Stimulated activated effector memory CD8-positive, alpha-beta T cell treated with anti-CD3 and anti-CD28 coated beads, Interleukin-12 subunit alpha, Interleukin-12 subunit beta, amount 100 ng/mL, for 72 hours (primary cell): Measurements from ENCODE around the gene FRAT1.
A peak's percentile ranks its signal among the peaks of the same experiment; 100 is the strongest.
"Not testable (repeated sequence)": the region's sequence is repeated elsewhere in the genome, so short reads cannot be mapped to it uniquely, and the experiment has no call there.

Experiments
- ATAC-seq: fragments of 150-1000 bp; cut with Tn5 transposase; 2 replicates; pipeline ENCODE4 v1.10.0; 2021
- DNase-seq, 2 donors: peaks; one replicate each; pipeline ENCODE4 v3.0.0; 2021 to 2022; ENCODE audit warnings: low spot score in 2 of 2
- H3K27ac Mint-ChIP-seq: one replicate; pipeline ENCODE4 v1.8.0; 2022; ENCODE audit warnings: mild to moderate bottlenecking, mixed read lengths
- H3K36me3 Mint-ChIP-seq: one replicate; pipeline ENCODE4 v1.8.0; 2022; ENCODE audit warnings: mild to moderate bottlenecking, mixed read lengths
- H3K4me1 Mint-ChIP-seq: one replicate; pipeline ENCODE4 v1.8.0; 2022; ENCODE audit warnings: mixed read lengths
- H3K4me3 Mint-ChIP-seq: one replicate; pipeline ENCODE4 v1.8.0; 2022; ENCODE audit warnings: mild to moderate bottlenecking, mixed read lengths
- H3K9me3 Mint-ChIP-seq: one replicate; pipeline ENCODE4 v1.8.0; 2022; ENCODE audit warnings: mixed read lengths

The FRAT1 gene, protein sequence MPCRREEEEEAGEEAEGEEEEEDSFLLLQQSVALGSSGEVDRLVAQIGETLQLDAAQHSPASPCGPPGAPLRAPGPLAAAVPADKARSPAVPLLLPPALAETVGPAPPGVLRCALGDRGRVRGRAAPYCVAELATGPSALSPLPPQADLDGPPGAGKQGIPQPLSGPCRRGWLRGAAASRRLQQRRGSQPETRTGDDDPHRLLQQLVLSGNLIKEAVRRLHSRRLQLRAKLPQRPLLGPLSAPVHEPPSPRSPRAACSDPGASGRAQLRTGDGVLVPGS

DNA sequence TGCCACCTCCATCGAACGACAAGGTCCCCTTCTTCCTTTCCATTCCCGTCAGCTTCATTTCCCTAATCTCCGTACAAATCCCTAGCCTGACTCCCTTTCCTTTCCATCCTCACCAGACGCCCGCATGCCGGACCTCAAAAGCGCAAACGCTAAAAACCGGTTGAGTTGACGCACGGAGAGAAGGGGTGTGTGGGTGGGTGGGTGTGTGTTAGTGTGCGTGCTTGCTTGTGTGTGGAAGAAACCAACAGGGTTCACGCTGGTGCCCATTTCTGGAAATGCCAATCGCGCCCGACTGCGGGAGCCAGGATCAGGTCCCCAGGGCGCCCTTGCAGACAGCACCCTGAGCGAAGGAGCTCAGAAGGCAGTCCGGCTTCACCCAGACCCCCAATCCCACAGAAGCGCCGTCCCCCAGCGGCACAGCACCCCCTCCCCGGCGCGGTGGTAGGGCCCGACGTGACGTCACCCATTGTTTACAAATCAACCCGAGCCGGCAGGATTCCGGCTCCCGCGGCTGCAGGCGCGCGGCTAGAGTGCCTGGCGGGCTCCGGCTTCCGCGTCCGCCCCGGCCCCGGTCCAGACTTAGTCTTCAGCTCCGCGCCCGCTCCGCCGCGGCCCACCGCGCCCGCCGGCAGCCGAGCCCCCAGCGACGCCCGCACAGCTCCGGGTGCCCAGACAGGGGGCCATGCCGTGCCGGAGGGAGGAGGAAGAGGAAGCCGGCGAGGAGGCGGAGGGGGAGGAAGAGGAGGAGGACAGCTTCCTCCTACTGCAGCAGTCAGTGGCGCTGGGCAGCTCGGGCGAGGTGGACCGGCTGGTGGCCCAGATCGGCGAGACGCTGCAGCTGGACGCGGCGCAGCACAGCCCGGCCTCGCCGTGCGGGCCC, at the start of gene FRAT1:
TSS of gene FRAT1 (plus strand) at position 500 of the 880 bp plus-strand sequence. CDS start at position 683, 183 bp downstream.
- Mint-ChIP-seq H3K9me3 (no peaks in the 10 kb centered on the region), H3K36me3 (peaks cover 14% of the 10 kb centered on the region), H3K27ac (peak within 1 kb of the TSS; percentile 100), H3K4me1 (peaks cover 26% of the 10 kb centered on the region), H3K4me3 (peak within 1 kb of the TSS; percentile 91)
- ATAC-seq (peak; percentile 87), DNase-seq (peak; percentile 90 to 98)

DNA sequence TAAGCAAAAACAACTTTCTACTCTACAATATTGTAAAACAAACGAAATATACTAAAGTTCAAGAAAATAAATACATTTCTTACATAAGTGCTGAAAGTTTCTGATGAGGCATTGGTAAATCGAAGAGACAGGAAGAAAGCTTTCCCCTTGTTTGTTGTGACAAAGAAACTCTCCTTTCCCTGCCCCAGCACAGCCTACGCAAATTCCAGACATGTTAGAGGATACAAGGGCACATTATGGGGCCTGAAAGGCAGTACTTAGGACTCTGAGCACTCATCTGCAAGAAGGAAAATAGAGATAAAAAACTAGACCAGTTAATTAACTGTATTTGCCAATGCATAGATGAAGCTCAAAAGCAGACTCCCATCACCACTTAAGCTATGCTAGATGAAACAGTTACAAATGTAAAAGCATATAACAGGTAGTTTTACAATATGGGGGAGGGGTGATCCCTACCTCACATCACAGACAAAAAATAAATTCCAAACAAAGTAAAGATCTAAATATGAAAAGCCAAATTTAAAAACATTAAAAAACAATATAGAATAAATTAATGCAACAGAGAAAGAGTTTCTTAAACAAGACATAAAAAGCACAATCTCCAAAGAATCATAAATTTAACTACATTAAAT, 48.4 kb upstream of the FRAT1 start:
- H3K27ac Mint-ChIP-seq: no peak overlapping the region
- no peaks in the 10 kb centered on the region for H3K9me3 Mint-ChIP-seq
- no peak overlapping the region for H3K4me3 Mint-ChIP-seq
- H3K4me1 Mint-ChIP-seq: peaks cover 11% of the 10 kb centered on the region
- no peaks in the 10 kb centered on the region for H3K36me3 Mint-ChIP-seq
- DNase-seq (no peak), ATAC-seq (no peak)

DNA sequence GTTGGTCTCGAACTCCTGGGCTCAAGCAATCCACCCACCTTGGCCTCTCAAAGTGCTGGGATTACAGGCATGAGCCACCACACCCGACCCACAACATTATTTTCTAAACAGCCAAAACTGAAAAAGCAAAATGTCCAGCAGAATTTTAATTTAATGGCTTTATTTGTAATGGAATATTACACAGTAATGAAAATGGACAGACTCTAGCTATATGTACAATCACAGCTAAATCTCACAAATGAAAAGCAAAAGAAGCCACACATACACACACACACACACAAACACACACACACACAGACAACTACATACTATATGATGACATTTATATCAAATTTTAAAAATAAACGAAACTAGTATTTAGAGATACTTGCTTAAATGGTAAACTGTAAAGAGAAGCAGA, 45.4 kb upstream of the FRAT1 start:
- no peaks in the 10 kb centered on the region for H3K4me1 Mint-ChIP-seq
- ATAC-seq (no peak), DNase-seq (no peak)
- H3K27ac Mint-ChIP-seq: no peak overlapping the region
- H3K36me3 Mint-ChIP-seq: no peaks in the 10 kb centered on the region
- no peak overlapping the region for H3K4me3 Mint-ChIP-seq
- no peaks in the 10 kb centered on the region for H3K9me3 Mint-ChIP-seq

DNA sequence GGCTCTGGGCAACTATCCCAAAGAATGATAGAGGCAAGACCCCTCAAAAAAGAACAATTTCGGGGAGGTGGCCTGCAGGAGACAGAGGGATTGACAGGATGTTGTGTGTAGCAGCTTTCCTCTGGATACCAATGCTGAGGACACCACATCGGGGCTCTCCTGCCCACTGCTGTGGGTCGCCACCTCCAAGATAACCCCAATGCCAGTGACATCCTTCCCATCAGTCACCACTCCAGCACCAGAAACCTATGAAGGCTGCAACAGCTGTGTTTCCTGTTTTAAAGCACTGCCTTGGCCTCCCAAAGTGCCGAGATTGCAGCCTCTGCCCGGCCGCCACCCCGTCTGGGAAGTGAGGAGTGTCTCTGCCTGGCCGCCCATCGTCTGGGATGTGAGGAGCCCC, 44.2 kb upstream of the FRAT1 start:
- no peaks in the 10 kb centered on the region for H3K36me3 Mint-ChIP-seq
- H3K4me1 Mint-ChIP-seq: no peaks in the 10 kb centered on the region
- H3K9me3 Mint-ChIP-seq: no peaks in the 10 kb centered on the region
- no peak overlapping the region for H3K4me3 Mint-ChIP-seq
- H3K27ac Mint-ChIP-seq: no peak overlapping the region
- no peak for DNase-seq
- ATAC-seq: no peak

DNA sequence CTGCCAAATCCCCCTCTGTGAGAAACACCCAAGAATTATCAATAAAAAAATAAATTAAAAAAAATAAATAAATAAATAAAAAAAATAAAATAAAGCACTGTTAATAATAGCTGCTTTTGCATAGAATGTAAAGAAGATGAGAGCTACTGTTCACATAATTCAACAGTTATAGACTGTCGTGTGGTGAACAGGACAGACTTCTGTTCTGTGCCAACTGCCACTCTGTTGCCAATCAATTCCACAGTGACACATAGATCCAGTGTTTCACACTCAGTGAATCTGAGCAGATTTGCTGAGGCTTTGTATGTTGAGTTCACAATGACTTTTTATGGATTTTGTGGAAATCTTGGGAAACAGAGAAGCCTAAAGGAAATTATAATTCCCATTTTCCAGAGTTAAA, 41.5 kb upstream of the FRAT1 start:
- Mint-ChIP-seq H3K9me3 (no peaks in the 10 kb centered on the region), H3K4me3 (no peak overlapping the region), H3K27ac (no peak overlapping the region), H3K36me3 (peaks cover 6% of the 10 kb centered on the region), H3K4me1 (no peaks in the 10 kb centered on the region)
- DNase-seq (no peak), ATAC-seq (no peak)

DNA sequence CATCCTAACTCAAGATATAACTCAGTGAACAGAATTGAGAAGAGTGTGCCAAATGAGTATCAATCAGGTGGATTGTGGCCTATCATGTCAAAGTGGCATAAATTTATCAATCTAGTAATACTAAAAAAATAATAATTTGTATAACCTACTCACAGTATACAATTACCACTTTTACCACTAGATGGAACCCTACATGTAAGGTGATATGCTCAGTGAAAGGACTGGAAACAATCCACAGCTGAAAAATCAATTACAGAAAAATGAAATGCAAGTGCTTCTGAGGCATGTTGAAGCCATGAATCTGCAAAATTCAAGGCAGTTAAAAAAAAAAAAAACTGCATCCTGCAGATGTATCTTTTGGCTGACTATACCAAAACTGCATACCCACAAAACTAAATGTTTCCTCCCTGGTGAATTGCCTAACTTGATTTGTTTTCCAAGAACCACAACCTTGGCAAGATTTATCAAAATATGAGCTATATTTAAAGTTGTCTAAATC, 40.5 kb upstream of the FRAT1 start:
- Mint-ChIP-seq H3K27ac (no peak overlapping the region), H3K4me3 (no peak overlapping the region), H3K9me3 (no peaks in the 10 kb centered on the region), H3K4me1 (no peaks in the 10 kb centered on the region), H3K36me3 (peaks cover 6% of the 10 kb centered on the region)
- ATAC-seq (peak; percentile 58), DNase-seq (no peak)

DNA sequence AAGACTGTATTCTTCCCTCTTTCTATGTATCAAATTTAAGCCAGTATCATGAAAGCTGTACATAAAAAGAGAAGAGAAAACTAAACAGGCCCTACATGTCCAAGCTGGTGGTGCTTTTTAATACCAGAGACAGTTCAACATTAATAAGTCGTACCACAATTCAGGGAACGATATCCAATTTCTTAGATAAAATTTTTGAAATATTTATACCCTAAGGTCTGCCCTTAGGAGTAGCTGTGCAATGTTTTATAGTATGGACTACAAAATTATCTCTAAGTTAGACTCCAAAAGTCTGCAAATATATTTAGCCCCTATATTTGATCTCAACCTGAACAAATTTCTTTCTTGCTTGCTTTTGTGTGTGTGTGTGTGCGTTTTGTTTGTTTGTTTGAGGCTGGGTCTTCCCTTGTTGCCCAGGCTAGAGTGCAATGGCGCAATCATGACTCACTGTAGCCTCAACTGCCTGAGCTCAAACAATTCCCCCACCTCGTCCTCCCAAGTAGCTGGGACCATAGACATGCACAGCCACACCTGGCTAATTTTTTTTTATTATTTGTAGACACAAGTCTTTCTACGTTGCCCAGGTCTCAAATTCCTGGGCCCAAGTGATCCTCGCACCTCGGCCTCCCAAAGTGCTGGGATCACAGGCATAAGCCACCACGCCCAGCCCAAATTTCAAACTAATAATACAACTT, 39.8 kb upstream of the FRAT1 start:
- DNase-seq (no peak), ATAC-seq (no peak)
- Mint-ChIP-seq H3K4me1 (no peaks in the 10 kb centered on the region), H3K4me3 (no peak overlapping the region), H3K27ac (no peak overlapping the region), H3K9me3 (no peaks in the 10 kb centered on the region), H3K36me3 (peaks cover 6% of the 10 kb centered on the region)

DNA sequence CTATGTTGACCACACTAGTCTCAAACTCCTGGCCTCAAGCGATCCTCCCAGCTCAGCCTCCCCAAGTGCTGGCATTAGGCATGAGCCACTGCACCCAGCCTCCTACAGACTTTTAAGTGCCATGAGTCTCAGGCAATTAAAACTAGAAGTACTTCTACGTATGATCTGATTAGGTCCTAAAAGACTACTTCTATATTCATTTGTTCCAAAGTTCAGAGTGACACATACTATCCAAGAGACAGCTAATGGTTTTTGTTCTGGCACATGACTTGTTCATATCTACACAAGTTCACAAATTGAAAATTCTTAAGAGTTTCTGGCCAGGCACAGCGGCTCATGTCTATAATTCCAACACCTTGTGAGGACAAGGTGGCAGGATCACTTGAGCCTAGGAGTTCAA, 38.3 kb upstream of the FRAT1 start:
- H3K4me3 Mint-ChIP-seq: no peak overlapping the region
- ATAC-seq (peak; percentile 55), DNase-seq (no peak)
- H3K36me3 Mint-ChIP-seq: peaks cover 8% of the 10 kb centered on the region
- no peaks in the 10 kb centered on the region for H3K4me1 Mint-ChIP-seq
- H3K9me3 Mint-ChIP-seq: no peaks in the 10 kb centered on the region
- no peak overlapping the region for H3K27ac Mint-ChIP-seq

DNA sequence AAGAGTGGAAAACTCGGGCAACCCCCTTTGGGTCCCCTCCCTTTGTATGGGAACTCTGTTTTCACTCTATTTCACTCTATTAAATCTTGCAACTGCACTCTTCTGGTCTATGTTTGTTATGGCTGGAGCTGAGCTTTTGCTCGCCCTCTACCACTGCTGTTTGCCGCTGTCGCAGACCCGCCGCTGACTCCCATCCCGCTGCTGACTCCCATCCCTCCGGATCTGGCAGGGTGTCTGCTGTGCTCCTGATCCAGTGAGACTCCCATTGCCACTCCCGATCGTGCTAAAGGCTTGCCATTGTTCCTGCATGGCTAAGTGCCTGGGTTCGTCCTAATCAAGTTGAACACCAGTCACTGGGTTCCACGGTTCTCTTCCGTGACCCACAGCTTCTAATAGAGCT, 29.0 kb upstream of the FRAT1 start:
- not testable (repeated sequence) for H3K27ac Mint-ChIP-seq, H3K9me3 Mint-ChIP-seq, H3K4me3 Mint-ChIP-seq, ATAC-seq, DNase-seq
- Mint-ChIP-seq H3K4me1 (peaks cover 25% of the 10 kb centered on the region), H3K36me3 (peaks cover 38% of the 10 kb centered on the region)

DNA sequence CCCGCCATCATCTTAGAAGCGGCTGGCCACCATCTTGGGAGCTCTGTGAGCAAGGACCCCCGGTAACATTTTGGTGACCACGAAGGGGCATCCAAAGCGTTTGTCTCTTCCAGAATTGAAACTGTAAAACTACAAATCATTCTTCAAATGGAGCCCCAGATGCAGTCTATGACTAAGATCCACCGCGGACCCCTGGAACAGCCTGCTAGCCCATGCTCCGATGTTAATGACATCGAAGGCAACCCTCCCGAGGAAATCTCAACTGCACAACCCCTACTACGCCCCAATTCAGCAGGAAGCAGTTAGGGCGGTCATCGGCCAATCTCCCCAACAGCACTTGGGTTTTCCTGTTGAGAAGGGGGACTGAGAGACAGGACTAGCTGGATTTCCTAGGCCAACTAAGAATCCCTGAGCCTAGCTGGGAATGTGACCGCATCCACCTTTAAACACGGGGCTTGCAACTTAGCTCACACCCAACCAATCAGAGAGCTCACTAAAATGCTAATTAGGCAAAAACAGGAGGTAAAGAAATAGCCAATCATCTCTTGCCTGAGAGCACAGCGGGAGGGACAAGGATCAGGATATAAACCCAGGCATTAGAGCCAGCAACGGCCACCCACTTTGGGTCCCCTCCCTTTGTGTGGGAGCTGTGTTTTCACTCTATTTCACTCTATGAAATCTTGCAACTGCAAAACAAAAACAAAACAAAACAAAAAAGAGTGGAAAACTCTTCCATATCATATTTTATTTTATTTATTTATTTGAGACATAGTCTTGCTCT, 28.3 kb upstream of the FRAT1 start:
- not testable (repeated sequence) for H3K9me3 Mint-ChIP-seq, H3K27ac Mint-ChIP-seq, DNase-seq, H3K4me3 Mint-ChIP-seq, ATAC-seq
- H3K36me3 Mint-ChIP-seq: peaks cover 36% of the 10 kb centered on the region
- peaks cover 25% of the 10 kb centered on the region for H3K4me1 Mint-ChIP-seq

DNA sequence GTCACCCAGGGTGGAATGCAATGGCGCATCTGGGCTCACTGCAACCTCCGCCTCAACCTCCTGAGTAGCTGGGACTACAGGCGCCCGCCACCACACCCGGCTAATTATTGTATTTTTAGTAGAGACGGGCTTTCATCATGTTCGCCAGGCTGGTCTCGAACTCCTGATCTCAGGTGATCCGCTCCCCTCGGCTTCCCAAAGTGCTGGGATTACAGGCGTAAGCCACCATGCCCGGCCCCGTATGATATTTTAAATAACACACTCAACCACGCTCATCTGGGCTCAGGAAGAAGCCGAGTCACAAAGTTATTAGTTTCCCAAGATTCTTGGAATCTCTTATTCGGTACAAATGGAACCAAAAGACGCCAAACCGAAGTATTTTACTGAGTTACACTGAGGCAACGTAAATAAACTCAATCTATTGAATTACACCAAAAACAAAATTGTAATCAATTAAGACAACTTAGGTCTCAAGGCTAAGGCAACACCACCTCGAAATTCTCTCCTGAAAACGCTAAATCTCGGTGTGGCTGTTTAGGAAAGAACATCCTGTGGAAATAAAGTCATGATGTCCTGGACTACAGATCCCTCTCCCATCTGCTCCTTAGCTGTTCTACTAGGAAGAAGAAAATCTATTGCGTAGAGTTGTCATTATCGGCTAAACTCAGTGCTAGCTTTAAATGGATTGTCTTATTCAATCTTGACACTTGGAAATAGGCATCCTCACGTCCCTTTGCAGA, 27.5 kb upstream of the FRAT1 start:
- H3K9me3 Mint-ChIP-seq: no peaks in the 10 kb centered on the region
- H3K4me3 Mint-ChIP-seq: peak overlapping the region; percentile 73
- H3K4me1 Mint-ChIP-seq: peaks cover 25% of the 10 kb centered on the region
- no peak for ATAC-seq
- H3K36me3 Mint-ChIP-seq: peaks cover 28% of the 10 kb centered on the region
- peak overlapping the region; percentile 84 for H3K27ac Mint-ChIP-seq
- no peak for DNase-seq

DNA sequence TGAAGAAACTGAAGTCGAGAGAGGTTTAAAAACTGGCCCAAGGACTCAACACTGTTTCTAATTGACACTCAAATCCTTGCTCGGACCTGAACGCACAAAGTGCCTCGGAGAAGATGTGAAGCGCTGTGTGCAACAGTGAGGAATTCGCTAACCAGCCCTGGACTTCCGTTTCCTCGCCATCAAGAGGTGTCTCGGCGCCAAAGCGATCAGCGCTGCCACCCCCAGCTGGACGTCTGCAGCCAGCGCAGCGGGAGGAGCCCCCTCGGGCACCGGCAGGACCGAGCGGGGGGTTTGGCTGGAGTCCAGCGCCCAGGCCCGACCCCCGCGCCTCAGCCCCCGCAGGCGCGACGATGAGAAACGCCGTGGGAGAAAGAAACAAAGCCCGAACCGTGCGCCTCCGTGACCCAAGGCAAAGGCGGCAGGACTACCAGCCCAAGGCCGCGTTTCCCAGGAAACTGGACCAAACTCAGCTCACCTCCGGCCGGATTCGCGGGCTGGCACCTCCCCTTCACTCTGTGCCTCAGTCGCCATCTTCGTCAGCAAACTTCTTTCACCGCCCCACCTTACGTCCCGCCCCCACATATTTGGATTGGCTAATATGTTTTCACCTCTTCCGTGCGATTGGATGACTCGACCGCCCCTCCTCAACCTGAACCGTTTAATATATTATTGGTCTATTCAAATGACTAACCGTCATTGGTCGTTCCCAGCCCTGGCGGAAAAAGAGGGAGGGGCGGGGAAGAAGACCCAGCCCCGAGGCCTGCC, 26.8 kb upstream of the FRAT1 start, which contains the start of gene ARHGAP19:
TSS of gene ARHGAP19 (minus strand) at position 541 of the 765 bp plus-strand sequence. CDS start at position 531, 10 bp downstream.
- Mint-ChIP-seq H3K36me3 (peaks cover 21% of the 10 kb centered on the region), H3K4me1 (peaks cover 25% of the 10 kb centered on the region), H3K27ac (peak within 1 kb of the TSS; percentile 84), H3K4me3 (peak within 1 kb of the TSS; percentile 73), H3K9me3 (no peaks in the 10 kb centered on the region)
- peak; percentile 99 for ATAC-seq
- peak; percentile 73 to 93 for DNase-seq

DNA sequence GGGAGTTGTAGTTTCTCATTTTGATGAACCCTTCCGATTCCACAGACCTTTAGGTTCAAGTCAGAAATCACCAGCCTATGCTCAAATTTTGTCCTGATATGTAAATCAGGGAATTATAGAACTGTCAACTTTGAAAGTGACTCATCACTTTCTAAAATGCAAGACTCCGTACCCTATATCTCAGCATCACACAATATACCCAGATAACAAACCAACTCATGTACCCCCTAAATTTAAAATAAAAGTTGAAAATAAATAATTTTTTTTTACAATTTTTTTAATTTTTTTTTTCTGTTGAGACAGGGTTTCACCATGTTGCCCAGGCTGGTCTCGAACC, 26.2 kb upstream of the FRAT1 start:
- peaks cover 19% of the 10 kb centered on the region for H3K36me3 Mint-ChIP-seq
- peak overlapping the region; percentile 73 for H3K4me3 Mint-ChIP-seq
- no peaks in the 10 kb centered on the region for H3K9me3 Mint-ChIP-seq
- H3K27ac Mint-ChIP-seq: peak overlapping the region; percentile 84
- DNase-seq: no peak
- ATAC-seq: no peak
- peaks cover 25% of the 10 kb centered on the region for H3K4me1 Mint-ChIP-seq
